HEK293 (cell line): ENCODE results near the gene RHBDF1.

Experiments
- CTCF ChIA-PET: fragments of 350-600 bp; formaldehyde crosslinking; extraction: SDS; loops from one replicate; lab custom pipeline; 2021; ENCODE audit warnings: antibody characterized with exemption; lab: Yijun Ruan, JAX
- POLR2A ChIA-PET: fragments of 300-600 bp; formaldehyde crosslinking; extraction: SDS; loops from one replicate; lab custom pipeline; 2020; ENCODE audit warnings: antibody characterized with exemption, inconsistent platforms; lab: Yijun Ruan, JAX
- H3K27ac ChIP-seq: fragments of 200-500 bp; sonication (Bioruptor generic); 2 replicates; pipeline ENCODE4 v1.5.1; 2014; ENCODE audit warnings: low read depth, low read length, control low read depth, inconsistent platforms; ENCODE audit errors: extremely low read depth
- H3K36me3 ChIP-seq, 2 experiments: fragments of 200-500 bp in 1 of 2; sonication (Bioruptor generic) in 1 of 2; 1 replicate in 1 of 2; 2 replicates in 1 of 2; pipeline ENCODE4 v1.5.1; 2014 to 2017; ENCODE audit warnings: inconsistent platforms in 2 of 2, low read length in 2 of 2; ENCODE audit not compliant: control insufficient read depth in 2 of 2, insufficient read depth in 1 of 2
- H3K4me1 ChIP-seq: fragments of 200-500 bp; sonication (Bioruptor generic); 2 replicates; pipeline ENCODE4 v1.5.1; 2014; ENCODE audit warnings: mild to moderate bottlenecking, low read length, inconsistent platforms; ENCODE audit not compliant: control insufficient read depth, insufficient read depth
- H3K4me3 ChIP-seq: 2 replicates; pipeline ENCODE4 v1.5.1; 2011; ENCODE audit warnings: low read depth, mild to moderate bottlenecking, control low read depth, low read length, moderate library complexity
- H3K9me3 ChIP-seq: fragments of 200-500 bp; sonication (Bioruptor generic); 2 replicates; pipeline ENCODE4 v1.5.1; 2014; ENCODE audit warnings: low read depth, low read length, inconsistent platforms; ENCODE audit not compliant: control insufficient read depth, insufficient read depth
- GLIS1 ChIP-seq: fragments of 450-650 bp; formaldehyde crosslinking; IDR thresholded peaks from 2 replicates; pipeline ENCODE4 v1.5.1; 2016; ENCODE audit warnings: missing biosample characterization, missing genetic modification characterization
- KLF1 ChIP-seq: fragments of 450-650 bp; formaldehyde crosslinking; IDR thresholded peaks from 2 replicates; pipeline ENCODE4 v1.5.1; 2016; ENCODE audit warnings: missing biosample characterization, missing genetic modification characterization
- OSR2 ChIP-seq: fragments of 450-650 bp; formaldehyde crosslinking; IDR thresholded peaks from 2 replicates; pipeline ENCODE4 v1.5.1; 2016; ENCODE audit warnings: missing biosample characterization, missing genetic modification characterization
- SCRT1 ChIP-seq: fragments of 450-650 bp; formaldehyde crosslinking; IDR thresholded peaks from 2 replicates; pipeline ENCODE4 v1.5.1; 2016; ENCODE audit warnings: missing biosample characterization, missing genetic modification characterization, borderline replicate concordance
- SCRT2 ChIP-seq: fragments of 450-650 bp; formaldehyde crosslinking; IDR thresholded peaks from 2 replicates; pipeline ENCODE4 v1.5.1; 2016; ENCODE audit warnings: missing biosample characterization, missing genetic modification characterization
- SP7 ChIP-seq: fragments of 450-650 bp; formaldehyde crosslinking; IDR thresholded peaks from 2 replicates; pipeline ENCODE4 v1.5.1; 2016; ENCODE audit warnings: missing biosample characterization, missing genetic modification characterization
- TCF7L2 ChIP-seq: IDR thresholded peaks from 2 replicates; pipeline ENCODE4 v1.6.1; 2011; ENCODE audit warnings: low read depth, mild to moderate bottlenecking, inconsistent platforms, low read length, moderate library complexity, borderline replicate concordance
- YY1 ChIP-seq: fragments of 450-650 bp; formaldehyde crosslinking; IDR thresholded peaks from 2 replicates; pipeline ENCODE4 v1.5.1; 2018; ENCODE audit warnings: missing biosample characterization, missing genetic modification characterization
- ZBTB17 ChIP-seq: fragments of 450-650 bp; formaldehyde crosslinking; IDR thresholded peaks from 2 replicates; pipeline ENCODE4 v1.5.1; 2016; ENCODE audit warnings: missing biosample characterization, missing genetic modification characterization
- ZBTB21 ChIP-seq: fragments of 450-650 bp; formaldehyde crosslinking; IDR thresholded peaks from 2 replicates; pipeline ENCODE4 v1.5.1; 2017; ENCODE audit warnings: missing biosample characterization, missing genetic modification characterization
- ZBTB6 ChIP-seq: fragments of 450-650 bp; formaldehyde crosslinking; IDR thresholded peaks from 2 replicates; pipeline ENCODE4 v1.5.1; 2017; ENCODE audit warnings: missing biosample characterization, missing genetic modification characterization
- ZFHX2 ChIP-seq: fragments of 450-650 bp; formaldehyde crosslinking; conservative IDR thresholded peaks from 2 replicates; pipeline ENCODE4 v1.5.1; 2016; ENCODE audit warnings: missing biosample characterization, missing genetic modification characterization
- ZIC2 ChIP-seq: fragments of 450-650 bp; formaldehyde crosslinking; IDR thresholded peaks from 2 replicates; pipeline ENCODE4 v1.5.1; 2016; ENCODE audit warnings: missing biosample characterization, missing genetic modification characterization
- ZNF132 ChIP-seq: fragments of 450-650 bp; formaldehyde crosslinking; IDR thresholded peaks from 2 replicates; pipeline ENCODE4 v1.5.1; 2017; ENCODE audit warnings: missing biosample characterization, missing genetic modification characterization, borderline replicate concordance
- ZNF157 ChIP-seq: fragments of 450-650 bp; formaldehyde crosslinking; IDR thresholded peaks from 2 replicates; pipeline ENCODE4 v1.5.1; 2016; ENCODE audit warnings: missing biosample characterization, missing genetic modification characterization
- ZNF211 ChIP-seq: fragments of 450-650 bp; formaldehyde crosslinking; IDR thresholded peaks from 2 replicates; pipeline ENCODE4 v1.5.1; 2016; ENCODE audit warnings: low read depth, missing biosample characterization, missing genetic modification characterization
- ZNF335 ChIP-seq: fragments of 450-650 bp; formaldehyde crosslinking; conservative IDR thresholded peaks from 2 replicates; pipeline ENCODE4 v1.5.1; 2016; ENCODE audit warnings: missing biosample characterization, missing genetic modification characterization
- ZNF341 ChIP-seq: fragments of 450-650 bp; formaldehyde crosslinking; IDR thresholded peaks from 2 replicates; pipeline ENCODE4; 2016; ENCODE audit warnings: low read depth, missing biosample characterization, missing genetic modification characterization
- ZNF501 ChIP-seq: fragments of 450-650 bp; formaldehyde crosslinking; IDR thresholded peaks from 2 replicates; pipeline ENCODE4 v1.5.1; 2016; ENCODE audit warnings: missing biosample characterization, missing genetic modification characterization
- ZNF513 ChIP-seq: fragments of 450-650 bp; IDR thresholded peaks from 2 replicates; pipeline ENCODE4 v1.5.1; 2018; ENCODE audit warnings: missing biosample characterization, missing genetic modification characterization
- ZNF529 ChIP-seq: fragments of 450-650 bp; formaldehyde crosslinking; IDR thresholded peaks from 2 replicates; pipeline ENCODE4 v1.5.1; 2017; ENCODE audit warnings: missing genetic modification characterization, missing biosample characterization; ENCODE audit not compliant: insufficient replicate concordance
- ZNF571 ChIP-seq: fragments of 450-650 bp; formaldehyde crosslinking; IDR thresholded peaks from 2 replicates; pipeline ENCODE4 v1.5.0; 2017; ENCODE audit warnings: missing biosample characterization, missing genetic modification characterization
- ZNF600 ChIP-seq: fragments of 450-650 bp; formaldehyde crosslinking; IDR thresholded peaks from 2 replicates; pipeline ENCODE4 v1.5.1; 2016; ENCODE audit warnings: missing biosample characterization, missing genetic modification characterization
- ZNF610 ChIP-seq: fragments of 450-650 bp; formaldehyde crosslinking; IDR thresholded peaks from 2 replicates; pipeline ENCODE4 v1.5.1; 2016; ENCODE audit warnings: missing biosample characterization, missing genetic modification characterization, borderline replicate concordance
- ZNF621 ChIP-seq: fragments of 450-650 bp; formaldehyde crosslinking; IDR thresholded peaks from 2 replicates; pipeline ENCODE4 v1.5.1; 2017; ENCODE audit warnings: missing biosample characterization, missing genetic modification characterization
- ZNF629 ChIP-seq: fragments of 450-650 bp; formaldehyde crosslinking; IDR thresholded peaks from 2 replicates; pipeline ENCODE4 v1.5.1; 2017; ENCODE audit warnings: missing biosample characterization, missing genetic modification characterization
- ZNF701 ChIP-seq: fragments of 450-650 bp; formaldehyde crosslinking; IDR thresholded peaks from 2 replicates; pipeline ENCODE4 v1.5.1; 2016; ENCODE audit warnings: missing biosample characterization, missing genetic modification characterization
- ZSCAN30 ChIP-seq: fragments of 450-650 bp; IDR thresholded peaks from 2 replicates; pipeline ENCODE4 v1.5.1; 2018; ENCODE audit warnings: missing biosample characterization, mild to moderate bottlenecking, missing genetic modification characterization, moderate library complexity
- TF ChIP-seq, protein P1 (sequence below): fragments of 450-650 bp; formaldehyde crosslinking; IDR thresholded peaks from 2 replicates; pipeline ENCODE4 v1.5.1; 2016; ENCODE audit warnings: missing biosample characterization, missing genetic modification characterization

RHBDF1 gene

GRCh38 chr16:53346-54236, 18.8 kb downstream of the RHBDF1 start, which contains the start of the genes POLR3K and SNRNP25 (continued):
- TF ChIP-seq ZBTB6 (tag by site-specific recombination) (peak; percentile 94), ZIC2 (tag by site-specific recombination) (peak; percentile 37; the same call in 1 of the 2 replicates), ZNF600 (tag by site-specific recombination) (peak; percentile 99), ZNF157 (tag by site-specific recombination) (no peak), ZNF341 (tag by site-specific recombination) (peak; percentile 78), YY1 (tag by site-specific recombination) (peak; percentile 37; the same call in 1 of the 2 replicates), ZFHX2 (tag by site-specific recombination) (peak; percentile 75), ZNF621 (no peak), ZNF335 (peak; percentile 80), ZSCAN30 (peak; percentile 69), TCF7L2 (no peak)
- TF ChIP-seq, protein P1, sequence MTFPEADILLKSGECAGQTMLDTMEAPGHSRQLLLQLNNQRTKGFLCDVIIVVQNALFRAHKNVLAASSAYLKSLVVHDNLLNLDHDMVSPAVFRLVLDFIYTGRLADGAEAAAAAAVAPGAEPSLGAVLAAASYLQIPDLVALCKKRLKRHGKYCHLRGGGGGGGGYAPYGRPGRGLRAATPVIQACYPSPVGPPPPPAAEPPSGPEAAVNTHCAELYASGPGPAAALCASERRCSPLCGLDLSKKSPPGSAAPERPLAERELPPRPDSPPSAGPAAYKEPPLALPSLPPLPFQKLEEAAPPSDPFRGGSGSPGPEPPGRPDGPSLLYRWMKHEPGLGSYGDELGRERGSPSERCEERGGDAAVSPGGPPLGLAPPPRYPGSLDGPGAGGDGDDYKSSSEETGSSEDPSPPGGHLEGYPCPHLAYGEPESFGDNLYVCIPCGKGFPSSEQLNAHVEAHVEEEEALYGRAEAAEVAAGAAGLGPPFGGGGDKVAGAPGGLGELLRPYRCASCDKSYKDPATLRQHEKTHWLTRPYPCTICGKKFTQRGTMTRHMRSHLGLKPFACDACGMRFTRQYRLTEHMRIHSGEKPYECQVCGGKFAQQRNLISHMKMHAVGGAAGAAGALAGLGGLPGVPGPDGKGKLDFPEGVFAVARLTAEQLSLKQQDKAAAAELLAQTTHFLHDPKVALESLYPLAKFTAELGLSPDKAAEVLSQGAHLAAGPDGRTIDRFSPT (tag by site-specific recombination), result peak; percentile 98
- TF ChIP-seq, all 188 proteins: peak for 60

GRCh38 chr16:50769-51591, 21.5 kb downstream of the RHBDF1 start:
- Histone ChIP-seq H3K27ac (no peak overlapping the region), H3K4me1 (no peaks in the 10 kb centered on the region), H3K4me3 (no peak overlapping the region), H3K36me3 (peaks cover 26 to 54% of the 10 kb centered on the region in 2 experiments), H3K9me3 (no peaks in the 10 kb centered on the region)
- ChIA-PET POLR2A (no interaction called here), CTCF (no interaction called here)
- TF ChIP-seq SCRT1 (tag by site-specific recombination) (peak; percentile 51; the same call in 1 of the 2 replicates), SP7 (tag by site-specific recombination) (peak; percentile 68), ZNF571 (tag by site-specific recombination) (no peak), ZNF211 (tag by site-specific recombination) (0 out of 2 replicates have a peak, but pooled peaks have one; percentile 20), GLIS1 (tag by site-specific recombination) (peak; percentile 95), ZNF513 (no peak), ZNF529 (tag by site-specific recombination) (peak; percentile 6), ZNF132 (tag by site-specific recombination) (no peak), ZIC2 (tag by site-specific recombination) (peak; percentile 96), KLF1 (peak; percentile 92), ZNF501 (no peak), ZBTB17 (tag by site-specific recombination) (0 out of 2 replicates have a peak, but pooled peaks have one; percentile 20), ZNF610 (tag by site-specific recombination) (peak; percentile 87; the same call in 1 of the 2 replicates), ZNF701 (no peak), SCRT2 (peak; percentile 79), ZNF341 (tag by site-specific recombination) (peak; percentile 1; the same call in 1 of the 2 replicates), OSR2 (tag by site-specific recombination) (0 out of 2 replicates have a peak, but pooled peaks have one; percentile 15), ZNF629 (tag by site-specific recombination) (peak; percentile 88), ZBTB21 (peak; percentile 69; the same call in 1 of the 2 replicates)
